ENCODE data around the gene BCAS4.

Gene BCAS4

DNA sequence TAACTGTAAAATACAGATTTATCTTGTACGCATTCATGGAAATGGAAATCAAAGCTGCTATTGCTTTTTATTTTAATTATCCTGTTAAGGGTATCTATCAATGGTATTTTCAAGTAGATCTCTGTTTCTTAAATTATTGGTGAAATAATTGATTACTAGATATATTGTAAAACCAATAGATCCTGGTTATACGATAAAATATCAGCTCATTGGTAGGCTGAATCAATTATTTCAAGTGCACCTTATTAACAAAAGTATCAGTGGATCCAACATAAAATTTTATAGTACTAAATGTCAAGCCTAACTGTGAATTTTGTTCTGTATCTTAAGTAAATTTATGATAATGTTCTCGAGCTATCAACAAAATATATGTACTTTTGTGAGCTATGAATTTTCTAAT is 41.7 kb upstream of the BCAS4 start:
- Histone ChIP-seq H3K36me3 (peaks cover 7% of the 10 kb centered on the region), H3K9me3 (no peaks in the 10 kb centered on the region), H3K4me3 (ENCODE audit: low read depth, low read length) (no peak overlapping the region), H3K4me1 (peaks cover under 1% of the 10 kb centered on the region), H3K27me3 (no peaks in the 10 kb centered on the region)
- no peak for DNase-seq
- TF ChIP-seq, protein P1, sequence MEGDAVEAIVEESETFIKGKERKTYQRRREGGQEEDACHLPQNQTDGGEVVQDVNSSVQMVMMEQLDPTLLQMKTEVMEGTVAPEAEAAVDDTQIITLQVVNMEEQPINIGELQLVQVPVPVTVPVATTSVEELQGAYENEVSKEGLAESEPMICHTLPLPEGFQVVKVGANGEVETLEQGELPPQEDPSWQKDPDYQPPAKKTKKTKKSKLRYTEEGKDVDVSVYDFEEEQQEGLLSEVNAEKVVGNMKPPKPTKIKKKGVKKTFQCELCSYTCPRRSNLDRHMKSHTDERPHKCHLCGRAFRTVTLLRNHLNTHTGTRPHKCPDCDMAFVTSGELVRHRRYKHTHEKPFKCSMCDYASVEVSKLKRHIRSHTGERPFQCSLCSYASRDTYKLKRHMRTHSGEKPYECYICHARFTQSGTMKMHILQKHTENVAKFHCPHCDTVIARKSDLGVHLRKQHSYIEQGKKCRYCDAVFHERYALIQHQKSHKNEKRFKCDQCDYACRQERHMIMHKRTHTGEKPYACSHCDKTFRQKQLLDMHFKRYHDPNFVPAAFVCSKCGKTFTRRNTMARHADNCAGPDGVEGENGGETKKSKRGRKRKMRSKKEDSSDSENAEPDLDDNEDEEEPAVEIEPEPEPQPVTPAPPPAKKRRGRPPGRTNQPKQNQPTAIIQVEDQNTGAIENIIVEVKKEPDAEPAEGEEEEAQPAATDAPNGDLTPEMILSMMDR (IDR thresholded peaks at IDR 0.05; ENCODE audit: low read depth, low read length) = no peak

DNA sequence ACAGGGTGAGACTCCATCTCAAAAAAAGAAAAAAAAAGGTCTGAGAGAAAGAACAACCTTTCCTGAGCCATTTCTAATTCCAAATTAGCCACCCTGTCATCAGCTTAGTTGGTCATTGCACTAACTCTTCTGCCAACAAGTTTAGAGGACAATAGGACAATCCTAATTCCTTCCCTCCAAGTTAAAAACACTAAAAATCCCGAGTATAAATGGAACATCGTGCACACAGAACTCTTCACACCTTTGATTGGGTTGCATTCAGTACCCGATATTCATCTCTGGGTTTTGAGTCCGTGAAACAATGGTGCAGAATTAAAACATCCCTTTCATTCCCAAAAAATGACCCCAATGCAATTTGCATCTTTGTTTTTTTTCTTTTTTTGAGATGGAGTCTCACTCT is 40.4 kb upstream of the BCAS4 start:
- H3K9me3 ChIP-seq = no peaks in the 10 kb centered on the region
- no peak overlapping the region for H3K4me3 ChIP-seq (ENCODE audit: low read depth, low read length)
- H3K4me1 ChIP-seq = no peaks in the 10 kb centered on the region
- TF ChIP-seq, protein P1 (IDR thresholded peaks at IDR 0.05; ENCODE audit: low read depth, low read length) = no peak
- DNase-seq = no peak
- H3K36me3 ChIP-seq = peaks cover 7% of the 10 kb centered on the region
- H3K27me3 ChIP-seq = no peaks in the 10 kb centered on the region

DNA sequence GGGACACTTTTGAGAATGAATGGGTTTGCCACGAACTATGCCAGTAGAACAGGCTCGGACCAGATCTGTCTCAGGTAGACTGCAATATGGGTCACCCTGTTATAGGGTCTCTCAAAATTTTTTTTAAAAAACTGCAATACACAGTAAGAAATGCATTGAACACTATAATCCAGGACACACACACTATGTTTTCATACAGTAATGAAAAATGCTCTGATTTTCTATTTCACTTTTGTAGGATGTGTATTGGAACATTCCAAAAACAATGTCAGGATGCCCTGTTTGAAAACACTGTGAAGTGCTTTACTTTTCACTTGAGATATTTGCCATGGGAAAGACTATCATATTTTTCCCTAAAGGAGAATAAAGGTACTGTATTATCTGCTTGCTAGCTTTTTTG is 38.4 kb upstream of the BCAS4 start:
- Histone ChIP-seq H3K4me1 (peaks cover 2% of the 10 kb centered on the region), H3K4me3 (ENCODE audit: low read depth, low read length) (no peak overlapping the region), H3K9me3 (no peaks in the 10 kb centered on the region), H3K27me3 (no peaks in the 10 kb centered on the region), H3K36me3 (no peaks in the 10 kb centered on the region)
- TF ChIP-seq, protein P1 (IDR thresholded peaks at IDR 0.05; ENCODE audit: low read depth, low read length) = no peak
- no peak for DNase-seq

DNA sequence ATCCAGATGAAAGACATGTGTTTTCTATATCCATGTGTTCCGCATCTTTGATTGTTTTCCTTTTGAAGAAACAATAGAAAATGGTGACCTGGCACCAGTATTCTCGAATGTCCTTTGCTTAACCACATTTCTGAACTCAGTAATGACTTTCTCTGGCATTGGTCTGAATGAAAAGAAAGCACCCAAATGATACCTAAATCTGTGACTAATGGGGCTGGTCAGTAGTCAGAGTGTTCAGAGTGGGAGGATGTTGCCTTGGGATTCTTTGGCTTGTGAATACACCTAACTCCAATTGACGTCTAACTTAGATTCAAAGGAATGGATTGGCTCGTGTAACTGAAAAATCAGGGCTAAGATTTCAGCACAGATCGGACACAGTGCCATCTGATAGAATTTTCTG is 36.4 kb upstream of the BCAS4 start:
- DNase-seq = no peak
- Histone ChIP-seq H3K36me3 (no peaks in the 10 kb centered on the region), H3K4me1 (peaks cover 12% of the 10 kb centered on the region), H3K4me3 (ENCODE audit: low read depth, low read length) (no peak overlapping the region), H3K9me3 (no peaks in the 10 kb centered on the region), H3K27me3 (no peaks in the 10 kb centered on the region)
- TF ChIP-seq, protein P1 (IDR thresholded peaks at IDR 0.05; ENCODE audit: low read depth, low read length) = no peak

DNA sequence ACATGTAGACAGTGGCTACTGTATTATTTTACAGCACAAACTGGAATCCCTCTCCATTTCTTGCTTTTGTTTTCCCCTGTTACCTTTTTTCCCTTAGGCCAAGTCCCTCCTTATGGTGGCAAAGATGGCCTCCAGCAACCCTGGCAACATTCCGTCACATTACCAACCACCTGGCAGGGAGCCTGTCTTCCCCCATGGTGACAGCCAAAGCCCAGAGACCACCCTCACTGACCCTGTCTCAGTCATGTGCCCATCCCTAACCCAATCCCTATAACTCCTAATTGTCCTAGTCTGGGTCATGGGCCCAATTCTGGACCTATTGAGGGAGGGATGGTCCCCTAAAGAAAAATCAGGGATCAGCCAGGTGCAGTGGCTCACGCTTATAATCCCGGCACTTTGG is 35.9 kb upstream of the BCAS4 start:
- Histone ChIP-seq H3K36me3 (no peaks in the 10 kb centered on the region), H3K4me3 (ENCODE audit: low read depth, low read length) (no peak overlapping the region), H3K9me3 (no peaks in the 10 kb centered on the region), H3K4me1 (peaks cover 12% of the 10 kb centered on the region), H3K27me3 (no peaks in the 10 kb centered on the region)
- TF ChIP-seq, protein P1 (IDR thresholded peaks at IDR 0.05; ENCODE audit: low read depth, low read length) = no peak
- no peak for DNase-seq

DNA sequence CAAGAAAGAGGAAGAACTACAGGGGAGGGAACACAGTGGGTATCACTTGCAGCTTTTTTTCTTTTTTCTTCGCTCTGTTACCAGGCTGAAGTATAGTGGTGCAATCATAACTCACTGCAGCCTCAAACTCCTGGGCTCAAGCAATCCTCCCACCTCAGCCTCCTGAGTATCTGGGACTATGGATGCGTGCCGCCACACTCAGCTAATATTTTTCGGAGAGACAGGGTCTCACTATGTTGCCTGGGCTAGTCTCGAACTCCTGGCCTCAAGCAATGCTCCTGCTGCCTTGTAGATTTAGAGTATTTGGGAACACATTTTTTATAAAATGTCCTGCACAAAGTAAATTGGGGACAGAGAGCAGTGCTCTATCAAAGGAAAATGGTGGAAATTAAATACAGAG is 35.2 kb upstream of the BCAS4 start:
- no peaks in the 10 kb centered on the region for H3K9me3 ChIP-seq
- DNase-seq = no peak
- H3K4me1 ChIP-seq = peaks cover 12% of the 10 kb centered on the region
- no peaks in the 10 kb centered on the region for H3K36me3 ChIP-seq
- H3K4me3 ChIP-seq (ENCODE audit: low read depth, low read length) = no peak overlapping the region
- H3K27me3 ChIP-seq = no peaks in the 10 kb centered on the region
- TF ChIP-seq, protein P1 (IDR thresholded peaks at IDR 0.05; ENCODE audit: low read depth, low read length) = no peak
